NCI-H2107 treated with DMSO at 0.1 percent for 48 hours (cell line): ENCODE measurements around the gene OTUD1.

ENCODE experiments used
- DNase-seq: peaks from one replicate; lab custom pipeline; 2025; ENCODE audit not compliant: unreplicated experiment; lab: John Stamatoyannopoulos, UW

OTUD1 gene

GRCh38 chr10:23421397-23421796, 17.5 kb upstream of the OTUD1 start:
- DNase-seq, result no peak

- no peak for DNase-seq
Observed at GRCh38 chr10:23422003-23422411, 16.9 kb upstream of the OTUD1 start.

GRCh38 chr10:23432166-23432565, 6.7 kb upstream of the OTUD1 start:
- no peak for DNase-seq

- no peak for DNase-seq
Observed at GRCh38 chr10:23432639-23433038, 6.2 kb upstream of the OTUD1 start.

GRCh38 chr10:23433701-23434100, 5.2 kb upstream of the OTUD1 start:
- no peak for DNase-seq

- no peak for DNase-seq
Observed at GRCh38 chr10:23435378-23435777, 3.5 kb upstream of the OTUD1 start.

GRCh38 chr10:23436983-23437382, 1.9 kb upstream of the OTUD1 start:
- no peak for DNase-seq

- DNase-seq, result no peak
Observed at GRCh38 chr10:23437963-23438546, 820 bp upstream of the OTUD1 start.

GRCh38 chr10:23439452-23439960, 631 bp downstream of the OTUD1 start:
- DNase-seq, result no peak

GRCh38 chr10:23439961-23440889, 1.4 kb downstream of the OTUD1 start:
- DNase-seq, result no peak

- no peak for DNase-seq
Observed at GRCh38 chr10:23441251-23441650, 2.4 kb downstream of the OTUD1 start.

- no peak for DNase-seq
Observed at GRCh38 chr10:23442936-23443335, 4.1 kb downstream of the OTUD1 start.

GRCh38 chr10:23445591-23445990, 6.7 kb downstream of the OTUD1 start:
- DNase-seq, result no peak

GRCh38 chr10:23448323-23448722, 9.4 kb downstream of the OTUD1 start:
- no peak for DNase-seq

- DNase-seq, result no peak
Observed at GRCh38 chr10:23448802-23449570, 10.1 kb downstream of the OTUD1 start.

GRCh38 chr10:23452033-23452655, 13.3 kb downstream of the OTUD1 start:
- no peak for DNase-seq

GRCh38 chr10:23453465-23453864, 14.6 kb downstream of the OTUD1 start:
- DNase-seq, result no peak

GRCh38 chr10:23457632-23458417, 18.9 kb downstream of the OTUD1 start:
- no peak for DNase-seq

GRCh38 chr10:23459308-23459939, 20.5 kb downstream of the OTUD1 start:
- DNase-seq, result no peak

- DNase-seq, result no peak
Observed at GRCh38 chr10:23461557-23461956, 22.7 kb downstream of the OTUD1 start.
